ENCODE measurements around the gene TMEM178B.

TMEM178B gene

DNA sequence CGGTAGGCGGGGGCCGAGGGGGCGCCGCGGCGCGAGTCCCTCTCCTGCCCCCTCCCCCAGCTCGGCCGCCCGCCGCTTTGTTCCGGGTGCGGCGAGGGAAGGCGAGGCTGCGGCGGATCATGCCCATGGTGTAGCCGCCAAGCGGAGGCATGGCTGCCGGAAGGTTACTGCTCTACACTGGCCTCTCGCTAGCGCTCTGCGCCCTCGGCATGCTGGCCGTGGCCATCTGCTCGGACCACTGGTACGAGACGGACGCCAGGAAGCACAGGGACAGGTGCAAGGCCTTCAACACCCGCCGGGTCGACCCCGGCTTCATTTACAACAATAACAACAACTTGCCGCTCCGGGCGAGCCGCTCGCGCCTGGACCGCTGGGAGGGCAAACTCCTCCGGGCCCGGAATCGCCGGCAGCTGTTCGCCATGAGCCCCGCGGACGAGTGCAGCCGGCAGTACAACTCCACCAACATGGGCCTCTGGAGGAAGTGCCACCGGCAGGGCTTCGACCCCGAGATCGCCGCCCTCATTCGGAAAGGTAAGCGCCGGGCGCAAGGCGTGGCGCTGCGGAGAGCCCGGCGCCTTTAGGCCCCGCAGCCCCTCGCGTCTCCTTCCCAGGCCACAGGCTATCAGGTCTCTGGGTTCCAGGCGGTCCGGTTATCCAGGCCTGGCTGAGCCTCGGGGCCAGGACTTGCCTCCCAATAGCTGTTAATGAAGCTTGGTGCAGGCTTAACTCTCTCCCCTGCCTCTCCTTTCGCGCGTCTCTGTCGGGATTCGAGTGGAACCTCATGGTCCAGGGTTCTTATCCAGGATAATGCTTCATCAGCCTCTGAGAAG, 513 bp downstream of the TMEM178B start (continued):
- TF ChIP-seq, protein P1, sequence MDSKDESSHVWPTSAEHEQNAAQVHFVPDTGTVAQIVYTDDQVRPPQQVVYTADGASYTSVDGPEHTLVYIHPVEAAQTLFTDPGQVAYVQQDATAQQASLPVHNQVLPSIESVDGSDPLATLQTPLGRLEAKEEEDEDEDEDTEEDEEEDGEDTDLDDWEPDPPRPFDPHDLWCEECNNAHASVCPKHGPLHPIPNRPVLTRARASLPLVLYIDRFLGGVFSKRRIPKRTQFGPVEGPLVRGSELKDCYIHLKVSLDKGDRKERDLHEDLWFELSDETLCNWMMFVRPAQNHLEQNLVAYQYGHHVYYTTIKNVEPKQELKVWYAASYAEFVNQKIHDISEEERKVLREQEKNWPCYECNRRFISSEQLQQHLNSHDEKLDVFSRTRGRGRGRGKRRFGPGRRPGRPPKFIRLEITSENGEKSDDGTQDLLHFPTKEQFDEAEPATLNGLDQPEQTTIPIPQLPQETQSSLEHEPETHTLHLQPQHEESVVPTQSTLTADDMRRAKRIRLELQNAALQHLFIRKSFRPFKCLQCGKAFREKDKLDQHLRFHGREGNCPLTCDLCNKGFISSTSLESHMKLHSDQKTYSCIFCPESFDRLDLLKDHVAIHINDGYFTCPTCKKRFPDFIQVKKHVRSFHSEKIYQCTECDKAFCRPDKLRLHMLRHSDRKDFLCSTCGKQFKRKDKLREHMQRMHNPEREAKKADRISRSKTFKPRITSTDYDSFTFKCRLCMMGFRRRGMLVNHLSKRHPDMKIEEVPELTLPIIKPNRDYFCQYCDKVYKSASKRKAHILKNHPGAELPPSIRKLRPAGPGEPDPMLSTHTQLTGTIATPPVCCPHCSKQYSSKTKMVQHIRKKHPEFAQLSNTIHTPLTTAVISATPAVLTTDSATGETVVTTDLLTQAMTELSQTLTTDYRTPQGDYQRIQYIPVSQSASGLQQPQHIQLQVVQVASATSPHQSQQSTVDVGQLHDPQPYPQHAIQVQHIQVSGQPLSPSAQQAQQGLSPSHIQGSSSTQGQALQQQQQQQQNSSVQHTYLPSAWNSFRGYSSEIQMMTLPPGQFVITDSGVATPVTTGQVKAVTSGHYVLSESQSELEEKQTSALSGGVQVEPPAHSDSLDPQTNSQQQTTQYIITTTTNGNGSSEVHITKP (tag by site-specific recombination; IDR thresholded peaks at IDR 0.05): no peak
- TF ChIP-seq KLF8 (tag by site-specific recombination; IDR thresholded peaks at IDR 0.05): peak; percentile 35; the same call in 1 of the 2 replicates
- no peak for TF ChIP-seq ZNF473 (tag by site-specific recombination; IDR thresholded peaks at IDR 0.05)
- TF ChIP-seq EGR2 (tag by site-specific recombination; IDR thresholded peaks at IDR 0.05; ENCODE audit: low read depth): 0 out of 2 replicates have a peak, but pooled peaks have one; percentile 33
- peak; percentile 39; the same call in 1 of the 2 replicates for TF ChIP-seq ZNF76 (tag by site-specific recombination; IDR thresholded peaks at IDR 0.05; ENCODE audit: borderline replicate concordance, low read depth)
- peak; percentile 66; the same call in 1 of the 2 replicates for TF ChIP-seq ZNF2 (tag by site-specific recombination; IDR thresholded peaks at IDR 0.05)
- no peak for TF ChIP-seq ZNF555 (tag by site-specific recombination; conservative IDR thresholded peaks at IDR 0.05)
- TF ChIP-seq, protein P2, sequence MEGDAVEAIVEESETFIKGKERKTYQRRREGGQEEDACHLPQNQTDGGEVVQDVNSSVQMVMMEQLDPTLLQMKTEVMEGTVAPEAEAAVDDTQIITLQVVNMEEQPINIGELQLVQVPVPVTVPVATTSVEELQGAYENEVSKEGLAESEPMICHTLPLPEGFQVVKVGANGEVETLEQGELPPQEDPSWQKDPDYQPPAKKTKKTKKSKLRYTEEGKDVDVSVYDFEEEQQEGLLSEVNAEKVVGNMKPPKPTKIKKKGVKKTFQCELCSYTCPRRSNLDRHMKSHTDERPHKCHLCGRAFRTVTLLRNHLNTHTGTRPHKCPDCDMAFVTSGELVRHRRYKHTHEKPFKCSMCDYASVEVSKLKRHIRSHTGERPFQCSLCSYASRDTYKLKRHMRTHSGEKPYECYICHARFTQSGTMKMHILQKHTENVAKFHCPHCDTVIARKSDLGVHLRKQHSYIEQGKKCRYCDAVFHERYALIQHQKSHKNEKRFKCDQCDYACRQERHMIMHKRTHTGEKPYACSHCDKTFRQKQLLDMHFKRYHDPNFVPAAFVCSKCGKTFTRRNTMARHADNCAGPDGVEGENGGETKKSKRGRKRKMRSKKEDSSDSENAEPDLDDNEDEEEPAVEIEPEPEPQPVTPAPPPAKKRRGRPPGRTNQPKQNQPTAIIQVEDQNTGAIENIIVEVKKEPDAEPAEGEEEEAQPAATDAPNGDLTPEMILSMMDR (tag by site-specific recombination; IDR thresholded peaks at IDR 0.05): peak; percentile 74
- no peak for TF ChIP-seq ZNF350 (tag by site-specific recombination; IDR thresholded peaks at IDR 0.05)
- peak; percentile 23; the same call in 1 of the 2 replicates for TF ChIP-seq ZNF660 (tag by site-specific recombination; IDR thresholded peaks at IDR 0.05)
- TF ChIP-seq ZNF600 (tag by site-specific recombination; IDR thresholded peaks at IDR 0.05): peak; percentile 19; the same call in 1 of the 2 replicates
- no peak for TF ChIP-seq ZNF777 (tag by site-specific recombination; IDR thresholded peaks at IDR 0.05; ENCODE audit: borderline replicate concordance)
- TF ChIP-seq ZNF16 (tag by site-specific recombination; IDR thresholded peaks at IDR 0.05; ENCODE audit: low read depth): no peak
- TF ChIP-seq, protein P3, sequence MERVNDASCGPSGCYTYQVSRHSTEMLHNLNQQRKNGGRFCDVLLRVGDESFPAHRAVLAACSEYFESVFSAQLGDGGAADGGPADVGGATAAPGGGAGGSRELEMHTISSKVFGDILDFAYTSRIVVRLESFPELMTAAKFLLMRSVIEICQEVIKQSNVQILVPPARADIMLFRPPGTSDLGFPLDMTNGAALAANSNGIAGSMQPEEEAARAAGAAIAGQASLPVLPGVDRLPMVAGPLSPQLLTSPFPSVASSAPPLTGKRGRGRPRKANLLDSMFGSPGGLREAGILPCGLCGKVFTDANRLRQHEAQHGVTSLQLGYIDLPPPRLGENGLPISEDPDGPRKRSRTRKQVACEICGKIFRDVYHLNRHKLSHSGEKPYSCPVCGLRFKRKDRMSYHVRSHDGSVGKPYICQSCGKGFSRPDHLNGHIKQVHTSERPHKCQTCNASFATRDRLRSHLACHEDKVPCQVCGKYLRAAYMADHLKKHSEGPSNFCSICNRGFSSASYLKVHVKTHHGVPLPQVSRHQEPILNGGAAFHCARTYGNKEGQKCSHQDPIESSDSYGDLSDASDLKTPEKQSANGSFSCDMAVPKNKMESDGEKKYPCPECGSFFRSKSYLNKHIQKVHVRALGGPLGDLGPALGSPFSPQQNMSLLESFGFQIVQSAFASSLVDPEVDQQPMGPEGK (tag by site-specific recombination; IDR thresholded peaks at IDR 0.05): peak; percentile 57; the same call in 1 of the 2 replicates
- peak; percentile 68 for TF ChIP-seq ZNF501 (tag by site-specific recombination; IDR thresholded peaks at IDR 0.05)

GRCh38 chr7:141074997-141075396, 1.1 kb downstream of the TMEM178B start:
- ChIA-PET CTCF (interaction anchor here (0.7 to 1.2 kb wide), 3 partner anchors 54 to 145 kb away, joined by 3 to 5 read pairs (median 3); no protein-coding TSS in a partner anchor), POLR2A (interaction anchor here (2.1 kb wide), 1 partner anchor 60 kb away, joined by 10 read pairs; the partner anchor contains the start of gene MRPS33)
- no peaks in the 10 kb centered on the region for H3K9me3 ChIP-seq (ENCODE audit: control insufficient read depth, insufficient read depth, low read depth, low read length)
- TF ChIP-seq, protein P1 (tag by site-specific recombination; IDR thresholded peaks at IDR 0.05): peak; percentile 68
- TF ChIP-seq ZNF837 (tag by site-specific recombination; IDR thresholded peaks at IDR 0.05): no peak
- peak overlapping the region; percentile 58; the same call in 1 of the 2 replicates for H3K27ac ChIP-seq (ENCODE audit: extremely low read depth, low read depth, low read length)
- H3K36me3 ChIP-seq (ENCODE audit: control insufficient read depth in 2 of 2, insufficient read depth in 1 of 2, low read length in 2 of 2): no peaks in the 10 kb centered on the region
- no peaks in the 10 kb centered on the region for H3K4me1 ChIP-seq (ENCODE audit: control insufficient read depth, insufficient read depth, low read length)
- peak overlapping the region; percentile 68 for H3K4me3 ChIP-seq (ENCODE audit: low read depth, low read length)
